GM10248 (cell line): ENCODE results near the gene CYREN.

Source experiments
- CTCF ChIA-PET: fragments of 300-600 bp; sonication (Branson Sonifier 250); formaldehyde crosslinking; extraction: SDS; loops from one replicate; lab custom pipeline; 2021; ENCODE audit warnings: antibody characterized with exemption; lab: Yijun Ruan, JAX
- POLR2A ChIA-PET: fragments of 350-650 bp; sonication (Branson Sonifier 250); formaldehyde crosslinking; extraction: SDS; loops from one replicate; lab custom pipeline; 2020; ENCODE audit warnings: antibody characterized with exemption; lab: Yijun Ruan, JAX
- DNase-seq: peaks from one replicate; pipeline ENCODE4 v3.0.0; 2012; ENCODE audit errors: extremely low spot score
- TF ChIP-seq, protein P1 (sequence below): IDR thresholded peaks from 2 replicates; pipeline ENCODE4 v1.5.1; 2012; ENCODE audit warnings: mild to moderate bottlenecking, low read depth; ENCODE audit errors: extremely low read depth, missing control alignments, control extremely low read depth

Gene CYREN

GRCh38 chr7:135152442-135152841 is 18.1 kb downstream of the CYREN start:
- TF ChIP-seq, protein P1, sequence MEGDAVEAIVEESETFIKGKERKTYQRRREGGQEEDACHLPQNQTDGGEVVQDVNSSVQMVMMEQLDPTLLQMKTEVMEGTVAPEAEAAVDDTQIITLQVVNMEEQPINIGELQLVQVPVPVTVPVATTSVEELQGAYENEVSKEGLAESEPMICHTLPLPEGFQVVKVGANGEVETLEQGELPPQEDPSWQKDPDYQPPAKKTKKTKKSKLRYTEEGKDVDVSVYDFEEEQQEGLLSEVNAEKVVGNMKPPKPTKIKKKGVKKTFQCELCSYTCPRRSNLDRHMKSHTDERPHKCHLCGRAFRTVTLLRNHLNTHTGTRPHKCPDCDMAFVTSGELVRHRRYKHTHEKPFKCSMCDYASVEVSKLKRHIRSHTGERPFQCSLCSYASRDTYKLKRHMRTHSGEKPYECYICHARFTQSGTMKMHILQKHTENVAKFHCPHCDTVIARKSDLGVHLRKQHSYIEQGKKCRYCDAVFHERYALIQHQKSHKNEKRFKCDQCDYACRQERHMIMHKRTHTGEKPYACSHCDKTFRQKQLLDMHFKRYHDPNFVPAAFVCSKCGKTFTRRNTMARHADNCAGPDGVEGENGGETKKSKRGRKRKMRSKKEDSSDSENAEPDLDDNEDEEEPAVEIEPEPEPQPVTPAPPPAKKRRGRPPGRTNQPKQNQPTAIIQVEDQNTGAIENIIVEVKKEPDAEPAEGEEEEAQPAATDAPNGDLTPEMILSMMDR, result no peak

GRCh38 chr7:135151533-135151932 is 19.0 kb downstream of the CYREN start:
- TF ChIP-seq, protein P1, result no peak
- ChIA-PET POLR2A (no interaction called here), CTCF (interaction anchor here (1.1 to 6.1 kb wide), 6 partner anchors 8 to 197 kb away, joined by 3 to 38 read pairs (median 4); partner anchors contain the start of gene CYREN)
- DNase-seq, result no peak

More at GRCh38 chr7:135152442-135152841, 18.1 kb downstream of the CYREN start:
- ChIA-PET CTCF (no interaction called here), POLR2A (no interaction called here)
- DNase-seq, result no peak

DNA sequence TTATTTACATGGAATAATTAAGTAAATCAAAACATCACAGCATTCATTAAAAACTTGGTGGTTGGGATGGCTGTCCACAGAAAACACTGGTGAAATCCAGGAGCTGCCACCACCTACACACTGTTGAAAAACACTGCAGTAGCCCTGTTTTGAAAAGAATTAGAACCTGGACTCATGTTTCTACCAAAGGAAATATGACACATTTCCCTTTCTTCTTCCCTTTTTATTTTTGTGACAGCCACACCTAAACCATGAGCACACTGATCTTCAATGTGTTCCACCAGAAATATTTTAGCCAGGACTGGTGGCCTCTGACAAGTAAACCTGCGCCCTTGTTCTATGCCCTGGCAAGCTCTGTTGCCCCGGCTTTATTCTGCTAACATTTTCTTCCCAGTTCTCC is 19.4 kb downstream of the CYREN start:
- DNase-seq, result no peak
- ChIA-PET POLR2A (interaction anchor here (0.9 kb wide), 1 partner anchor 9 kb away, joined by 3 read pairs; no protein-coding TSS in a partner anchor), CTCF (interaction anchor here (1.1 to 6.1 kb wide), 7 partner anchors 8 to 196 kb away, joined by 3 to 38 read pairs (median 3); partner anchors contain the start of gene CYREN)
- TF ChIP-seq, protein P1, result no peak

DNA sequence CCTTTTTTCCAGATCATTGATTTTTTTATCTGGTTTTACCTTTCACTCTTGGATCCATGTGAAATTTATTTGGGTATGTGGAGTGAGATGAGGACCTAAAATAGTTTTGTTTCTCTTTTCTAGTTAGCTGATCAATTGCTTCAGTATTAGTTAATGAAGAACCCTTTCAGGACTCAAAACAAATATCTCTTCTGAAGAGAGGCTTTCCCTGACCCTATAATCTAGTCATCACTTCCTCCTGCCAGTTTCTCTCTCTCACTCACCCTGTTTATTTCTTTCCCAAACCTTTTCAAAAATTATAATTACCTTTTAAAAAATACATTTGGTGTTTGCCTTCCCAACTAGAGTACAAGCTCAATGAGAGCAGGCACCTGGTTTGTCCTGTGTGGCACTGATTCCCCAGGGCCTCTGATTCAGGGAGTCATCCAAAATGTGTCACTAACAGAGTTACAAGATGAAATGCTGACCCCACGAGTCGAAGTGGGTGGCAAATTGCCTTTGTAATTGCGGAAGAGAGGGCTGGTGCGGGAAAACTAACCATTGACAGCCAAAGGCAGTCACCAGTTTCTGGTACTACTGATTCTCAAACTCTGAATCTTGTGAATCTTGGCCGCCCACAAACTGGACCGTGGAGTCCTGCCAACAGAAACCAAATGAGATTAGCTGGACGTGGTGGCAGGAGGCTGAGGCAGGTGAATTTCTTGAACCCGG is 20.3 kb downstream of the CYREN start:
- POLR2A ChIA-PET, result interaction anchor here (0.9 kb wide), 1 partner anchor 10 kb away, joined by 3 read pairs; no protein-coding TSS in a partner anchor
- no peak for DNase-seq
- TF ChIP-seq, protein P1, result no peak
- CTCF ChIA-PET, result interaction anchor here (0.9 to 6.1 kb wide), 6 partner anchors 9 to 164 kb away, joined by 3 to 38 read pairs (median 3); partner anchors contain the start of gene CYREN

GRCh38 chr7:135147899-135148721 is 22.4 kb downstream of the CYREN start, which contains the start of gene TMEM140:
TMEM140 (plus strand) TSS chr7:135148072; CDS start chr7:135164442, 16,370 bp downstream.
- POLR2A ChIA-PET, result interaction anchor here (0.8 to 2.2 kb wide), 3 partner anchors 10 to 153 kb away, joined by 3 to 7 read pairs (median 4); no protein-coding TSS in a partner anchor
- peak; percentile 54 for DNase-seq
- TF ChIP-seq, protein P1, result no peak
- CTCF ChIA-PET, result interaction anchor here (0.9 to 6.1 kb wide), 8 partner anchors 11 to 161 kb away, joined by 3 to 38 read pairs (median 8); partner anchors contain the start of genes AGBL3 and CYREN
